ENCODE measurements around the gene KCNQ1OT1. TPM values are rescaled to one million over a fixed set of nuclear protein-coding genes. Genes with fewer than 3 reads are reported as not detected.

The KCNQ1OT1 gene
- total RNA-seq, 4 donors from 2014 or later: 0.16 to 0.61 (median 0.30) TPM

DNA sequence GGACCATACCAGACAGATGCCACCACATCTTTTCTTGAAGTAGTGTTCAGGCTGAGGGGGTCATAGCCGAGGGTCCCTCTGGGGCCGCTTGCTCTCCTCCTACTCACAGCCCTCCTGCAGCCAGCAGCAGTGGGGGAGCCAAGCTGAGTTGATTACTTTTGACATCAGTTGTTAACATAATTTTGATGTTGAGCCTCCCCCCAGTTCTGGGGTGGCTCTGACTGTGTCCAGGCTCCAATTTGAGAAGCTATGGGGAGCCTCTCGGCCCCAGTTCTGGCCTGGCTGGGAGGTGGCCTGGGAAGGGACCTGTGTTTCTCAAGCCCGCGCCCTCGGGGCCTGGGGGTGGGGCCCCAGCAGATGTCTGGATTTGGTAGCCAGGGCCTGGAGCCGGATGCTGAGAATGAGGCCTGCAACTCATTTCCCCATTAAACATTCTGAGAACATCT is 47.9 kb downstream of the KCNQ1OT1 start:
- peaks cover 0 to 16% (median 0%) of the 10 kb centered on the region in 3 donors for H3K9me3 ChIP-seq
- in situ Hi-C loops (cut with MboI; ENCODE audit: low sequenced_read_pairs in 4 of 4): no loop called here

DNA sequence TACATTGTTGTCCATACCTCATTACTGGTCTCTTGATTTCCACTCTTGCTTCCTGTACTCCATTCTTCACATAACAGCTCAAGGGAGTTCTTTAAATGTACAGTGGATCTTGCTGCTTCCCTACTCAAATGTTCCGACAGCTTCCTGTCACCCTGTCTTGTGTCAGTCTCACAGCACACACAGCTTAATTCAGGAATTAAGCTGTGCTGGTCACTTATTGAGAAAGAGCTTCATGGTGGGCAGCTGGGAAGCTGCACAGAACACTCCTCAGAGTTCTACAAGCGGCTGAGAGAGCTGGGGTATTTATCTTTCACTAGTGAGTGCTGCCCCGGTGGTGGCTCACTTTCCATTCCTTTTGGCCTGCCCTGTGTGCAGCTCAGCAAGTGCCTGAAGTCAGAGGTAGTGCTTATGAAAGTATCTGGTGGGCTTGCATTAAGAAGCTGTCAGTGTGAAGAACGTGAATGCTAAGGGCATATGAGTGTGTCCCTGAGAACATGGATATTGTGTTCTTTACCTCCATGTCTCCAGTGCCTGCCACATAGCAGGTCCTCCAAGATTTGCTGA is 48.7 kb downstream of the KCNQ1OT1 start:
- Histone ChIP-seq H3K36me3 (no peaks in the 10 kb centered on the region), H3K27me3 (no peaks in the 10 kb centered on the region), H3K4me1 (peaks cover 0 to 18% of the 10 kb centered on the region in 2 donors), H3K27ac (no peak overlapping the region), H3K4me3 (no peak overlapping the region), H3K9me3 (peaks cover 0 to 17% (median 0%) of the 10 kb centered on the region in 3 donors)
- intact Hi-C loops (cut with DNase I; ENCODE audit: low total_unique reads): loop anchor here (10.0 kb wide), 1 partner anchor 124 kb away; no protein-coding TSS in a partner anchor
- no peak for DNase-seq
- ATAC-seq: no peak
- in situ Hi-C loops (cut with MboI; ENCODE audit: low sequenced_read_pairs in 4 of 4): no loop called here
- no peak for TF ChIP-seq POLR2A (IDR thresholded peaks at IDR 0.05)
- TF ChIP-seq, protein P1, sequence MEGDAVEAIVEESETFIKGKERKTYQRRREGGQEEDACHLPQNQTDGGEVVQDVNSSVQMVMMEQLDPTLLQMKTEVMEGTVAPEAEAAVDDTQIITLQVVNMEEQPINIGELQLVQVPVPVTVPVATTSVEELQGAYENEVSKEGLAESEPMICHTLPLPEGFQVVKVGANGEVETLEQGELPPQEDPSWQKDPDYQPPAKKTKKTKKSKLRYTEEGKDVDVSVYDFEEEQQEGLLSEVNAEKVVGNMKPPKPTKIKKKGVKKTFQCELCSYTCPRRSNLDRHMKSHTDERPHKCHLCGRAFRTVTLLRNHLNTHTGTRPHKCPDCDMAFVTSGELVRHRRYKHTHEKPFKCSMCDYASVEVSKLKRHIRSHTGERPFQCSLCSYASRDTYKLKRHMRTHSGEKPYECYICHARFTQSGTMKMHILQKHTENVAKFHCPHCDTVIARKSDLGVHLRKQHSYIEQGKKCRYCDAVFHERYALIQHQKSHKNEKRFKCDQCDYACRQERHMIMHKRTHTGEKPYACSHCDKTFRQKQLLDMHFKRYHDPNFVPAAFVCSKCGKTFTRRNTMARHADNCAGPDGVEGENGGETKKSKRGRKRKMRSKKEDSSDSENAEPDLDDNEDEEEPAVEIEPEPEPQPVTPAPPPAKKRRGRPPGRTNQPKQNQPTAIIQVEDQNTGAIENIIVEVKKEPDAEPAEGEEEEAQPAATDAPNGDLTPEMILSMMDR (IDR thresholded peaks at IDR 0.05 in 4 of 5, conservative IDR thresholded peaks at IDR 0.05 in 1 of 5): no peak

More for the DNA sequence above, 47.9 kb downstream of the KCNQ1OT1 start:
- TF ChIP-seq, protein P1 (IDR thresholded peaks at IDR 0.05 in 4 of 5, conservative IDR thresholded peaks at IDR 0.05 in 1 of 5): no peak
- no peak for TF ChIP-seq POLR2A (IDR thresholded peaks at IDR 0.05)
- no peak for ATAC-seq
- DNase-seq: no peak
- Histone ChIP-seq H3K4me3 (no peak overlapping the region), H3K36me3 (no peaks in the 10 kb centered on the region), H3K27ac (no peak overlapping the region), H3K27me3 (no peaks in the 10 kb centered on the region), H3K4me1 (peaks cover 0 to 18% of the 10 kb centered on the region in 2 donors)
- intact Hi-C loops (cut with DNase I; ENCODE audit: low total_unique reads): loop anchor here (10.0 kb wide), 1 partner anchor 123 kb away; no protein-coding TSS in a partner anchor

DNA sequence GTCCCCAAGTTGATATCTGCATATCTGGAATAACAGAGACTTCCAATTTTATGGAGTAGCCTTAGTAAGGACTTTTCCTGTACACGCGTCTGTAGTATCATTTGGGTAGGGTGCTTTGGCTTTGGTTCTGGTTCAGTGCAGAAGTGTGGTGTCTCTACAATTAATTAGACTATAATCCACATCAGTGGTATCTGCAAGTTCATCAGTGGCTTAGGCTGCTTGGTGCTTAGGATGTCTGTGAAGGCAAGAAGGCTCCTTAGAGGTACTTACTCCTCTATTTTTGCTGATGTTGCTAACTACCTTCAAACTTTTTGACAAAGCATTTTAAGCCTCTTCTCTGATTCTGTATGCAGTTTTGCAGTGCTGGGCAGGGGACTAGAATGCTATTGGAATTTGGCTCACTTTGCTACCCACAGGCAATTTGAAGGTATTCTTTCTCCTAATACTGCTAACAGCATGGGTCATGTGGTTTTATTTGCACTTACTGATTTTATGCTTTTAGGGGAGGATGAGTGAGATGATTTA is 49.4 kb downstream of the KCNQ1OT1 start:
- intact Hi-C loops (cut with DNase I; ENCODE audit: low total_unique reads): loop anchor here (10.0 kb wide), 1 partner anchor 124 kb away; no protein-coding TSS in a partner anchor
- in situ Hi-C loops (cut with MboI; ENCODE audit: low sequenced_read_pairs in 4 of 4): no loop called here
- no peaks in the 10 kb centered on the region for H3K27me3 ChIP-seq
- H3K9me3 ChIP-seq: peaks cover 0 to 17% (median 0%) of the 10 kb centered on the region in 3 donors
- TF ChIP-seq, protein P1 (IDR thresholded peaks at IDR 0.05 in 4 of 5, conservative IDR thresholded peaks at IDR 0.05 in 1 of 5): no peak
- no peak for TF ChIP-seq POLR2A (IDR thresholded peaks at IDR 0.05)
- no peaks in the 10 kb centered on the region for H3K36me3 ChIP-seq
- H3K27ac ChIP-seq: no peak overlapping the region
- peaks cover 0 to 18% of the 10 kb centered on the region in 2 donors for H3K4me1 ChIP-seq
- ATAC-seq (no peak), DNase-seq (no peak)
- H3K4me3 ChIP-seq: peak overlapping the region in 1 of 4 donors; percentile 6

DNA sequence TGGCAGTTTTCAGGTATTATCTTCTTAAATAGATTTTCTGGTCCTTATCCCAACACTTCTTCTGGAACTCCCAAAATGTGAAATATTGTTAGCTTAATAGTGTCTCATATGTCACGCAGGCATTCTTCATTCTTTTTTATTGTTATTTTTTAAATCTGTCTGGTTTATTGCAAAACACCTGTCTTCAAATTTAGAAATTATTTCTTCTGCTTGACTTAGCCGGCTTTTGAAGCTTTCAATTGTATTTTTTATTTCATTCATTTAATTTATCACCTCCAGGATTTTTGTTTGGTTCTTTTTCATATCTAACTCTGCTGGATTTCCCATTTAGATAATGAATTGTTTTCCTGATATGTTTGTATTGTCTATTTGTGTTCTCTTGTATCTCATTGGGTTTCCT is 49.9 kb downstream of the KCNQ1OT1 start:
- intact Hi-C loops (cut with DNase I; ENCODE audit: low total_unique reads) (loop anchor here (10.0 kb wide), 1 partner anchor 125 kb away; no protein-coding TSS in a partner anchor), in situ Hi-C loops (cut with MboI; ENCODE audit: low sequenced_read_pairs in 4 of 4) (no loop called here)
- no peak for ATAC-seq
- Histone ChIP-seq H3K27ac (no peak overlapping the region), H3K4me3 (peak overlapping the region in 1 of 4 donors; percentile 6), H3K36me3 (no peaks in the 10 kb centered on the region), H3K4me1 (peaks cover 0 to 16% of the 10 kb centered on the region in 2 donors), H3K9me3 (peaks cover 0 to 19% (median 0%) of the 10 kb centered on the region in 3 donors), H3K27me3 (no peaks in the 10 kb centered on the region)
- no peak for DNase-seq
- TF ChIP-seq, protein P1 (IDR thresholded peaks at IDR 0.05 in 4 of 5, conservative IDR thresholded peaks at IDR 0.05 in 1 of 5): no peak
- TF ChIP-seq POLR2A (IDR thresholded peaks at IDR 0.05): no peak

Data from gastrocnemius medialis (tissue), 4 donors.